GM21529 (cell line): ENCODE data around the gene TATDN2.
"Not testable (repeated sequence)": the region's sequence is repeated elsewhere in the genome, so short reads cannot be mapped to it uniquely, and the experiment has no call there.

Source experiments
- ATAC-seq: cut with Tn5 transposase; IDR thresholded peaks from one replicate; pipeline ENCODE4 v1.9.1; 2021; ENCODE audit not compliant: unreplicated experiment

Gene TATDN2

GRCh38 chr3:10289787-10290355 lies 41.6 kb downstream of the TATDN2 start:
- no peak for ATAC-seq

GRCh38 chr3:10290481-10291176 lies 42.4 kb downstream of the TATDN2 start:
- no peak for ATAC-seq

- no peak for ATAC-seq
Measured at GRCh38 chr3:10291641-10292040, 43.4 kb downstream of the TATDN2 start.

GRCh38 chr3:10292505-10293419 lies 44.5 kb downstream of the TATDN2 start, which contains the start of gene GHRL:
TSS of gene GHRL (minus strand) at chr3:10292947. CDS start at chr3:10290180, 2,767 bp downstream.
- peak; percentile 80 for ATAC-seq

GRCh38 chr3:10294030-10294586 lies 45.8 kb downstream of the TATDN2 start:
- ATAC-seq: no peak

GRCh38 chr3:10298064-10298463 lies 49.8 kb downstream of the TATDN2 start:
- not testable (repeated sequence) for ATAC-seq

- ATAC-seq: no peak
Measured at GRCh38 chr3:10299175-10299574, 50.9 kb downstream of the TATDN2 start.

- ATAC-seq: peak; percentile 69
Measured at GRCh38 chr3:10299679-10300078, 51.4 kb downstream of the TATDN2 start.

- no peak for ATAC-seq
Measured at GRCh38 chr3:10300087-10300486, 51.8 kb downstream of the TATDN2 start.

GRCh38 chr3:10303105-10303504 lies 54.8 kb downstream of the TATDN2 start:
- ATAC-seq: no peak

- no peak for ATAC-seq
Measured at GRCh38 chr3:10303785-10304184, 55.5 kb downstream of the TATDN2 start.

GRCh38 chr3:10304905-10305304 lies 56.6 kb downstream of the TATDN2 start:
- no peak for ATAC-seq

- ATAC-seq: no peak
Measured at GRCh38 chr3:10305331-10305902, 57.2 kb downstream of the TATDN2 start.

GRCh38 chr3:10306156-10306555 lies 57.9 kb downstream of the TATDN2 start:
- no peak for ATAC-seq

GRCh38 chr3:10308678-10309077 lies 60.4 kb downstream of the TATDN2 start:
- ATAC-seq: no peak

- ATAC-seq: no peak
Measured at GRCh38 chr3:10309736-10310135, 61.5 kb downstream of the TATDN2 start.

GRCh38 chr3:10310578-10310977 lies 62.3 kb downstream of the TATDN2 start:
- ATAC-seq: no peak

GRCh38 chr3:10311710-10312109 lies 63.5 kb downstream of the TATDN2 start:
- no peak for ATAC-seq

GRCh38 chr3:10312391-10312790 lies 64.1 kb downstream of the TATDN2 start:
- no peak for ATAC-seq

- ATAC-seq: no peak
Measured at GRCh38 chr3:10312861-10313260, 64.6 kb downstream of the TATDN2 start.

- ATAC-seq: no peak
Measured at GRCh38 chr3:10315101-10315500, 66.8 kb downstream of the TATDN2 start.
